ENCODE data around the gene MAP3K15. TPM values are rescaled to one million over a fixed set of nuclear protein-coding genes. Genes with fewer than 3 reads are reported as not detected.

Gene MAP3K15
- polyA plus RNA-seq, 1 donor (not counting 4 experiments of a cell fraction or from before 2014, with no cell fraction given), result 0.03 TPM

DNA sequence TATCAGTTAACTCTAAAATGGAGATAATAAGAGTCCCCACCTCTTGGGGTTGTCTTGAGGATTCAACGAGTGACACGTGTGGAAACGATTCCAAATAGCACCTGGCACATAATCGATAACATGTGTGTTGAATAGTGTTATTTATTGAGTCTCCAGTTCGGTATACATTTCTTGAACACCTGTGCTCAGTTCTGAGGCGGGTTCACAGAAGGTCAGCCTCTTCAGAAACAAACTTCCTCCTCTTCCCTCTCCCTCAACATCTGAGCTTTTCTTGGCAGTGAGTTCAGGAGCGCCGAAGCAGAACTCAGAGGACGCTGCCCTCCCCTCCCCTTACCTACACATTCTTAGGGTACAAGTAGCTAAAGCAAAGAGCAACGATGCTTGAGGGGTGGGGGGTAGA is 170.6 kb downstream of the MAP3K15 start:
- Histone ChIP-seq H3K4me1 (ENCODE audit: control insufficient read depth, extremely low read depth, insufficient read depth, low read length) (peaks cover 3% of the 10 kb centered on the region), H3K4me2 (ENCODE audit: control insufficient read depth, extremely low read depth, insufficient read depth, low read depth, low read length) (peak overlapping the region; percentile 78), H3K79me2 (ENCODE audit: control insufficient read depth, insufficient read depth, low read length) (peaks cover 39% of the 10 kb centered on the region), H3K9me3 (ENCODE audit: control insufficient read depth, low read depth, low read length) (no peaks in the 10 kb centered on the region), H3K4me3 (ENCODE audit: control insufficient read depth in 2 of 3, extremely low read depth in 1 of 3, insufficient read depth in 2 of 3, low read depth in 1 of 3, low read length in 3 of 3) (peak overlapping the region; percentile 68 to 73 (median 69)), H2AFZ (ENCODE audit: control insufficient read depth, low read length) (no peak overlapping the region), H3K9me1 (ENCODE audit: control insufficient read depth, extremely low read depth, insufficient read depth, low read length) (no peaks in the 10 kb centered on the region), H3K36me3 (ENCODE audit: control insufficient read depth in 2 of 2, extremely low read depth in 1 of 2, insufficient read depth in 2 of 2, low read length in 2 of 2) (peaks cover 0 to under 1% of the 10 kb centered on the region in 2 experiments), H4K20me1 (ENCODE audit: control insufficient read depth, extremely low read depth, insufficient read depth, low read length) (no peaks in the 10 kb centered on the region), H3K9ac (ENCODE audit: control insufficient read depth, extremely low read depth, insufficient read depth, low read length) (peak overlapping the region; percentile 79), H3K27me3 (ENCODE audit: control insufficient read depth, extremely low read depth, insufficient read depth, low read length) (no peaks in the 10 kb centered on the region), H3K27ac (ENCODE audit: control insufficient read depth, insufficient read depth, low read length) (peak overlapping the region; percentile 69)
- dilution Hi-C loops (cut with MboI; ENCODE audit: extremely low pct_ligation_motif_present, low sequenced_read_pairs), result loop anchor here (25.0 kb wide), 1 partner anchor 932 kb away; no protein-coding TSS in a partner anchor
- no peak for DNase-seq (ENCODE audit: low read depth, low spot score)
- TF ChIP-seq, protein P1, sequence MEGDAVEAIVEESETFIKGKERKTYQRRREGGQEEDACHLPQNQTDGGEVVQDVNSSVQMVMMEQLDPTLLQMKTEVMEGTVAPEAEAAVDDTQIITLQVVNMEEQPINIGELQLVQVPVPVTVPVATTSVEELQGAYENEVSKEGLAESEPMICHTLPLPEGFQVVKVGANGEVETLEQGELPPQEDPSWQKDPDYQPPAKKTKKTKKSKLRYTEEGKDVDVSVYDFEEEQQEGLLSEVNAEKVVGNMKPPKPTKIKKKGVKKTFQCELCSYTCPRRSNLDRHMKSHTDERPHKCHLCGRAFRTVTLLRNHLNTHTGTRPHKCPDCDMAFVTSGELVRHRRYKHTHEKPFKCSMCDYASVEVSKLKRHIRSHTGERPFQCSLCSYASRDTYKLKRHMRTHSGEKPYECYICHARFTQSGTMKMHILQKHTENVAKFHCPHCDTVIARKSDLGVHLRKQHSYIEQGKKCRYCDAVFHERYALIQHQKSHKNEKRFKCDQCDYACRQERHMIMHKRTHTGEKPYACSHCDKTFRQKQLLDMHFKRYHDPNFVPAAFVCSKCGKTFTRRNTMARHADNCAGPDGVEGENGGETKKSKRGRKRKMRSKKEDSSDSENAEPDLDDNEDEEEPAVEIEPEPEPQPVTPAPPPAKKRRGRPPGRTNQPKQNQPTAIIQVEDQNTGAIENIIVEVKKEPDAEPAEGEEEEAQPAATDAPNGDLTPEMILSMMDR (optimal IDR thresholded peaks at IDR 0.05 in 1 of 3, IDR thresholded peaks at IDR 0.05 in 1 of 3, conservative IDR thresholded peaks at IDR 0.05 in 1 of 3; ENCODE audit: extremely low read depth in 1 of 3, insufficient read depth in 2 of 3, low read length in 3 of 3), result no peak
- no peak for TF ChIP-seq EZH2 (IDR thresholded peaks at IDR 0.05; ENCODE audit: low read length)
- no peak for FAIRE-seq

DNA sequence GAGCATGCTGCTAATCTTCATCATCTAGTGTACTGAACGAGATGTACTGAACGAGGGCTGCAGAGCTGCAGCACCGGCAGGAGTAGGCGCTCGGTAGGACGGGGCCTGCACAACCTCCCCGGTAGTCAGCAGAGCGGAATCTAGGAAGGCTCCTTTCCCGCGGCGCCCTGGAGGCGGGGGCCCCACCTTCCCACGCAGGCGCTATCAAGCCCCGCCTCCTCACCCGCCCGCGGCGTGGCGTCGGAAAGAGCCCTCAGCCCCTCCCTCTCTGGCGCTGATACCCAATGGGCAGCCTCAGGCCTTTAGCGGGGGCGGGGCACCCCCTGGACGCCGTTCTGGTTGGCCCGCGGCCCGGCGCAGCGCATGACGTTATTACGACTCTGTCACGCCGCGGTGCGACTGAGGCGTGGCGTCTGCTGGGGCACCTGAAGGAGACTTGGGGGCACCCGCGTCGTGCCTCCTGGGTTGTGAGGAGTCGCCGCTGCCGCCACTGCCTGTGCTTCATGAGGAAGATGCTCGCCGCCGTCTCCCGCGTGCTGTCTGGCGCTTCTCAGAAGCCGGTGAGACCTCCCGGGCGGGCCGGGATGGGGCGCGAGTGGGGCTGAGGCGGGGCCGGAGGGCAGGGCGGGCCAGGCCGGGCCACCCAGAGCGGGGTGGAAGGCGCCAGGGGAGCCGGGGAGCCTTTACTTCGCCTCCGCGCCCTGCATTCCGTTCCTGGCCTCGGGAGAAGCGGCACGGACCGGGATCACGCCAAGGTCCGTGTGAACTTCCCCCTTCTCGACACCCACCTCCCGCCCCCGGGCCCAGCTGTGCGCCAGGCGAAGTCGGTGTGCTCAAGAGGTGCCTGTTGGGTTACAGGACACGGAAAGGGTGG is 171.5 kb downstream of the MAP3K15 start, which contains the start of gene PDHA1:
TSS of gene PDHA1 (plus strand) at position 393 of the 874 bp plus-strand sequence. CDS start at position 504, 111 bp downstream.
- no peaks in the 10 kb centered on the region for H3K9me1 ChIP-seq (ENCODE audit: control insufficient read depth, extremely low read depth, insufficient read depth, low read length)
- H3K27me3 ChIP-seq (ENCODE audit: control insufficient read depth, extremely low read depth, insufficient read depth, low read length), result no peaks in the 10 kb centered on the region
- dilution Hi-C loops (cut with MboI; ENCODE audit: extremely low pct_ligation_motif_present, low sequenced_read_pairs), result loop anchor here (25.0 kb wide), 1 partner anchor 931 kb away; no protein-coding TSS in a partner anchor
- H3K9ac ChIP-seq (ENCODE audit: control insufficient read depth, extremely low read depth, insufficient read depth, low read length), result peak within 1 kb of the TSS; percentile 79
- peak within 1 kb of the TSS; percentile 69 for H3K27ac ChIP-seq (ENCODE audit: control insufficient read depth, insufficient read depth, low read length)
- FAIRE-seq, result no peak
- H3K79me2 ChIP-seq (ENCODE audit: control insufficient read depth, insufficient read depth, low read length), result peaks cover 39% of the 10 kb centered on the region
- no peaks in the 10 kb centered on the region for H3K36me3 ChIP-seq (ENCODE audit: control insufficient read depth in 2 of 2, extremely low read depth in 1 of 2, insufficient read depth in 2 of 2, low read length in 2 of 2)
- no peaks in the 10 kb centered on the region for H4K20me1 ChIP-seq (ENCODE audit: control insufficient read depth, extremely low read depth, insufficient read depth, low read length)
- TF ChIP-seq EZH2 (IDR thresholded peaks at IDR 0.05; ENCODE audit: low read length), result no peak
- TF ChIP-seq, protein P1 (optimal IDR thresholded peaks at IDR 0.05 in 1 of 3, IDR thresholded peaks at IDR 0.05 in 1 of 3, conservative IDR thresholded peaks at IDR 0.05 in 1 of 3; ENCODE audit: extremely low read depth in 1 of 3, insufficient read depth in 2 of 3, low read length in 3 of 3), result no peak
- H3K4me2 ChIP-seq (ENCODE audit: control insufficient read depth, extremely low read depth, insufficient read depth, low read depth, low read length), result peak within 1 kb of the TSS; percentile 78
- DNase-seq (ENCODE audit: low read depth, low spot score), result peak; percentile 41
- peaks cover 3% of the 10 kb centered on the region for H3K4me1 ChIP-seq (ENCODE audit: control insufficient read depth, extremely low read depth, insufficient read depth, low read length)
- peak within 1 kb of the TSS; percentile 68 to 73 (median 69) for H3K4me3 ChIP-seq (ENCODE audit: control insufficient read depth in 2 of 3, extremely low read depth in 1 of 3, insufficient read depth in 2 of 3, low read depth in 1 of 3, low read length in 3 of 3)
- no peaks in the 10 kb centered on the region for H3K9me3 ChIP-seq (ENCODE audit: control insufficient read depth, low read depth, low read length)
- H2AFZ ChIP-seq (ENCODE audit: control insufficient read depth, low read length), result peak within 1 kb of the TSS; percentile 39

Data from keratinocyte (primary cell).